Measurements from ENCODE around the gene FHL1.
"Not testable (repeated sequence)": the region's sequence is repeated elsewhere in the genome, so short reads cannot be mapped to it uniquely, and the experiment has no call there.

FHL1 gene

DNA sequence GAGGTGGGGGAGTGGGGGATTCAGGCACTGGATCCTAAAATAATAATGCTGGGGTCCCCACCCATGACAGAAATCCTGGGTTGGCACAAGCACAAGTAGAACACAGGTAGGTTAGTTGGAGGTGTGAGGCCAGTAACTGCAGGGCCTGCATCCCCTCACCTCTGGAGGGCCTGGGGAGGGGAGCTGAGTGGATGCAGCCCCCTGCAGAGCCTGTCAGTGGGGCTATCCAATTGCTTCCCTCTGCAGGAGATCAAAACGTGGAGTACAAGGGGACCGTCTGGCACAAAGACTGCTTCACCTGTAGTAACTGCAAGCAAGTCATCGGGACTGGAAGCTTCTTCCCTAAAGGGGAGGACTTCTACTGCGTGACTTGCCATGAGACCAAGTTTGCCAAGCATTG is 60.2 kb downstream of the FHL1 start:
- no peak for DNase-seq

DNA sequence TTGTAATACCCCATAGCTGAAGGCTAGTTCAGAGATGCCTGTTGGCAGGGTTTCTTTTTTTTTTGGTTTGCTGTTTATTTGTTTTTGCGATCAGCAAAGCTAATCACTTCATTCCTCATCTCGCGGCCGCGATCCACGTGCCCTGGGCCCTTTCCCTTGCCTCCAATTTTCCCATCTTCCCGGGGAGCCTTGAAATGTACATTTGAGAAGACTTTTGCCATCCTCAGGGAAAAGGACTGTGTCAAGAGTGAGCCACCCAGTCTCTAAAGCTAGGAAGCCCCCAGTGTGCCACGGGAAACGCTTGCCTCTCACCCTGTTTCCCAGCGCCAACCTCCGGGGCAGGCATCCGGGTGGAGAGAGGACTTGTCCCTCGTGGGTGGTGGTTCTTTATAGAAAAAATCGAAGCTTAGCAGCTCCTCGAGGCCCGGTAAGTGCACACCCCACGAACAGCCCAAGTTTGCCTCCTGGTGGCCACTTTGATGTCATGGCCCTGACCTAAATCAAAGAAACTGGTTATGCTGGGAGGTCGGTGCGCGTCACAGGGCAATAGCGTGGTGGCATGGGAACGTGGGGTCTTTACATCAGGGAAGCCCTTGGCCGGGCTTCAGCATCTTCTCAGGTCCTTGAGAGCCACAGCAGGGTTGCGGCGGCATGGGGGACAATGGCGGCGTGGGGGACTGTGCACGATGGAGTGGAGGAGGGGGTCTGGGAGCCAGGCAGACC is 61.8 kb downstream of the FHL1 start:
- DNase-seq = peak in 16 of 58 donors; percentile 1 to 18 (median 5)

DNA sequence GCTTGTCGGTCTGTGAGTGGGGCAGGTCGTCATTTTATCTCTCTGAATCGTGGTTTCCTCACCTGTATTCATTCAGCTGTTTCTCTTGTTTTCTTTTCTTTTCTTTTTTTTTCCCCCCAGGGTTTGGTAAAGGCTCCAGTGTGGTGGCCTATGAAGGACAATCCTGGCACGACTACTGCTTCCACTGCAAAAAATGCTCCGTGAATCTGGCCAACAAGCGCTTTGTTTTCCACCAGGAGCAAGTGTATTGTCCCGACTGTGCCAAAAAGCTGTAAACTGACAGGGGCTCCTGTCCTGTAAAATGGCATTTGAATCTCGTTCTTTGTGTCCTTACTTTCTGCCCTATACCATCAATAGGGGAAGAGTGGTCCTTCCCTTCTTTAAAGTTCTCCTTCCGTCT is 62.4 kb downstream of the FHL1 start:
- DNase-seq = no peak

DNA sequence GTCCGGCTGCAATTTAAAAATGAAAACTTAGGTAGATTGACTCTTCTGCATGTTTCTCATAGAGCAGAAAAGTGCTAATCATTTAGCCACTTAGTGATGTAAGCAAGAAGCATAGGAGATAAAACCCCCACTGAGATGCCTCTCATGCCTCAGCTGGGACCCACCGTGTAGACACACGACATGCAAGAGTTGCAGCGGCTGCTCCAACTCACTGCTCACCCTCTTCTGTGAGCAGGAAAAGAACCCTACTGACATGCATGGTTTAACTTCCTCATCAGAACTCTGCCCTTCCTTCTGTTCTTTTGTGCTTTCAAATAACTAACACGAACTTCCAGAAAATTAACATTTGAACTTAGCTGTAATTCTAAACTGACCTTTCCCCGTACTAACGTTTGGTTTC is 62.9 kb downstream of the FHL1 start:
- no peak for DNase-seq

DNA sequence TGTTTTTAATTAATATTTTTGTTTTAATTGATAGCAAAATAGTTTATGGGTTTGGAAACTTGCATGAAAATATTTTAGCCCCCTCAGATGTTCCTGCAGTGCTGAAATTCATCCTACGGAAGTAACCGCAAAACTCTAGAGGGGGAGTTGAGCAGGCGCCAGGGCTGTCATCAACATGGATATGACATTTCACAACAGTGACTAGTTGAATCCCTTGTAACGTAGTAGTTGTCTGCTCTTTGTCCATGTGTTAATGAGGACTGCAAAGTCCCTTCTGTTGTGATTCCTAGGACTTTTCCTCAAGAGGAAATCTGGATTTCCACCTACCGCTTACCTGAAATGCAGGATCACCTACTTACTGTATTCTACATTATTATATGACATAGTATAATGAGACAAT is 63.5 kb downstream of the FHL1 start:
- DNase-seq = no peak

DNA sequence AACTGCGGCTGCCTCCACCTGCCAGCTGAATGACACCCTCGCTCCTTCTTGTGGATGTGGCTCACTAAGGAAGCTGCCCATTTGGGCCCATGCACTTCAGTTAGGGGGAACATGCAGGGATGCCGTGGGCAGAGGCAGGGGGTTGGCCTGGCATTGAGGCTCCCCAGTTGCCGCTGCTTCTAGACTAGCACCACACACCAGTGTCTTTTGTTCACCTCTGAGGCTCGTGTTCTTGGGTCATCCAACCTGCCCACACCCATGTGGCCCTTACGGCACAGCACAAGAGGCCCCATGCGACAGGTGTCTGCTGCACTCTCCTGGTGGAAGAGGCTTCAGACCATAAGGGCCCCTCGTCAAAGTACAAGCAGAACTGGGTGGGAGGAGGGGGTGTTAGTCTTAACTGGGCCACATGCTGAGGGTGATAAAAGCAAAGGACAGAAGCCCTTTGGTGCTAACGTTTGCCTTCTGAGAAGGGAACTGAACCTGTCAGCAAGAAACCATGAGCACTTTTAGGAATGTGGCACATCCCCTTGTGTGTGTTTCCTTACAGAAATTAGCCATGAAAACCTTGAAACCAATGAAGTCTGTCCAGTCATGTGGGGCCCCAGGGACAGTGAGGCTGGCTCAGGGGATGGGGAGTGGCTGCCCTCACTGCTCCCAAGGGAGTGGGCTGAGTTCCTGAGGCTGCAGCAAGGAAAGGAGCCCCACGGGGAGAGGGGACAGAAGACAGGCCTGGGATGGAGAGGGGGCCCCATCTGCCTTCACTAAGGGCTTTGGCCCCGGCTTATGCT is 64.6 kb downstream of the FHL1 start:
- DNase-seq = no peak

DNA sequence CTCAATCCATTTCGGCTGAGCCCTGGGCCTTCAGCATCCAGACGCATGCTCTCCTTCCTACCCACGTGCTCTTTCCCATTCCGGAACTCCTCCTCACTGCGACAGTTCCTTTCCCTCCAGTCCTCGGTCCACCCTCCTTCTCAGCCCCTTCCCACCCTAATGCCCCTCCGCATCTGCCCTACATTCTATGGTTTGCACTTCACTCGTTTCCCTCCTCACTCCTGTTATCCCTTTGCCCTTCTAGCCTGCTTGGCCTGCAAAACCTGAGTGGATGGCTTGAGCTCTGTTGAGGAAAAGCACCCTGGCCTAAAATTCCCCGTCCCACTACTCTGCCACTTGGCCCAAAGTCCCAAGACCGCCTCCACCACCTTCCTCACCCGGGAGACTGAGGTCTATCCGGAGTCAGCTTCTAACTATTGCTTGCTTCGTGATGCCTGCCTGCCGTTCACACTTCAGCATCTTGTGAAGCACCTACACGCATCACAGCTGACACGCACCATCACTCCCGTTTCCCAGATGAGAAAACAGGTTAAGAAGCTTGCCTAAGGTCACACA is 65.3 kb downstream of the FHL1 start:
- DNase-seq = no peak

DNA sequence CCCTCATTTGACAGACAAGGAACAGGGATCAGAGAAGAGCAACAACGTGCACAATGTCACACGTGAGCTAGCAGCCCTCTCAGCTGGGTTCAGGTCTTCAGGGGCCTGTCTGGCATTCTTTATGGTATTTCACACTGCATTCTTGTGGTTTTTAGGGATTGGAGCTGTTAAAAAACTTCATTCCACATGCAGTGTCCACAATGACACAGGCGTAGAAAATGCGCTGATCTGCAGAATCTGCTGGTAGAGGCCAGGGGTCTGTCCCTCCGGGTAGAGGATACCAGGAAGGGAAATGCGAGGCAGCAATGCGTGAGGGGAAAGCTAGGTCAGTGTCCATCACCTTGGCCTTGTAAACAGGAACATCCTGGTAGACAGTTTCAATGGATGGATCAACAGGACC is 67.2 kb downstream of the FHL1 start:
- DNase-seq = no peak

DNA sequence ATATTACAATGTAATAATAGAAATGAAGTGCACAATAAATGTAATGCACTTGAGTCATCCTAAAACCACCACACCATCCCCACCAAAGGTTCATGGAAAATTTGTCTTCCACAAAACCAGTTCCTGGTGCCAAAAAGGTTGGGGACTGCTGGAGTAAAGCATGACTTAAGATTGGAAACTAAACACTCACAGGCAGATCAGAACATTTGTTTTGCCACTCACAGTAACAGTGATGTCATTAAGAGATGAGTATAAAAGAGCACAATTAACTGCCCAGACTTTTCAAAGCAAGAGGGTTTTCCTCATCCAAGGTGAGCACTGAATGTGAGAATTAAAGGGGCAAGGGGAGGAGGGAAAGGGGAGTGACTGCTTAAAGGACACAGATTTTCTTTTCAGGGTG is 68.2 kb downstream of the FHL1 start:
- DNase-seq = no peak

DNA sequence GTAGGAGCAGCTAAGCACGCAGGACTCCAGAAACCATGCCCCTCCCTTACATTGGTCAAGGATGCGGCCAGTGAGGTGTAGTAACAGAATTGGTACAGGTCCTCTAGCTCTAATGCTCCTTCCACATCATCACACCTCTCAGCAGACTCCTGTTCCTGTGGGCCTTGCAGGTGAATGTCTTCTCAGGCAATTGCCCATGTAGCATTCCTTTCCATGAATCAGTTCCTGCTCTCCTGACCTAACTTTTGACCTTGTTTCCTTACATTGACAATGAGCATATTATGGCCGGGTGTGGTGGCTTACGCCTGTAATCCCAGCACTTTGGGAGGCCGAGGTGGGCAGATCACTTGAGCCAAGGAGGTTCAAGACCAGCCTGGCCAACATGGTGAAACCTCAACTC is 72.6 kb downstream of the FHL1 start:
- no peak for DNase-seq

DNA sequence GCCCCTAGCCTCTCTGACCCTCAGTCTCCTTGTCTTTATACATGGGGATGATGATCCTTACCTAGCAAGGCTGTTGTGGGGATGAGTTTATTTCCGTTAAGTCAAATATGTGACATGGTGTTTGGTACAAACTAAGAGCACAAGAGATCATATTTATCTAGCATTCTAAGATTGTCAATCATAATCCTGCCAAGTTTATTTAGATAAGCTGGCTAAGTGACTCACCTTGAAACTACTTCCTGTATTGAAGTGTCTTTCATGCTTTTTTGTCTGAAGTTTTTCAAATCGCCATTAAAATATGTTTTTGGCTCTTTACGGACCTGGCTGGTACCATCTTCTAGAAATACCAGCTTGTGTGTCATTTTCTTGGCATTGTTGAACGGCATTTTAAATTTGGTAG is 73.2 kb downstream of the FHL1 start:
- DNase-seq = no peak

DNA sequence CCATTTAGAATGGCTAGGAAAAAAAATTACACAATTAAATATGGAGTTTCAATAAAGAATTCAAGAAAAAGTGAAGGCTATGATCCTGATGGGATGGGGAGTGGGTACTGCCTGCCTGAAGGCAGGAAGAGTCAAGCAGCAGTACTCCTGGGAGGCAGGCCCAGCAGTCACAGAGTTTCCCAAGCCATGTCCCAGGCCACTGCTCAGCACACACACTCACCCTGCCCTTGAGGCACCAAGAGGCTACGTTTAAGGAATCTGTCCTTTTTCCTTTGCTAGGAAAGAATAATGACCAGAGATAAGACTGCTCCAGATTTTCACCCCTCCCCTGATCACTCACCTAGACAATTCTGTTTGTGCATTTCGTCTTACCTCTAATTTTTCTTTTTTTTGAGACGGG is 73.6 kb downstream of the FHL1 start:
- DNase-seq = no peak

DNA sequence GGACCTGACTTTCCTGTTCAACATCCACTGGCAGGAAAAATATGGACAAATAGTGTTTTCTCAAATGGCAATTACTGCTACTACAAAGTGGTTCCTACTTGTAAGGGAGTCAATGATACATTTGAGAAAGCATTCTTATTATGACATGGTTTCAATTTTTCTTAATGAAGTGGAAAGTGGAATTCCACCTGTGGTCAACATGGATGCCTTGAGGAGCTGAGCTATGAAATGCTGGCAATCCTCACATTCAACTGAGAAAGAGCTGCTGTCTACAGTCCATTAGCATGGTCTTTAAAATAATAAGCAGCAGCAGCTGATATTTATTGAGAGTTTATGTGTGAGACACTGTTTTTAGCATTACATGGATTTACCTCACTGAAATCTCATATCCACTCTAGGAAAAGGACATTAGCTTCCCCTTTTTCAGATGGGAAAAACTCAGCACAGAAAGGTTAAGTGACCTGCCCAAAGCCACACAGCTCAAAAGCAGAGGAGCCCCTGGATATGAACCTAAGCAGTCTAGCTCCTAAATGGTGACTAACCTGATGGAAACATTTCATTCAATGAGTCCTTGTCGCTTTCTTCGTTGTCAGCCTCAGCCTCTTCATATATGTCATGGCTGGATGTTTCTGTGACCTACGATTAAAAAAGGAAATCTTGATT is 74.6 kb downstream of the FHL1 start:
- DNase-seq = no peak

DNA sequence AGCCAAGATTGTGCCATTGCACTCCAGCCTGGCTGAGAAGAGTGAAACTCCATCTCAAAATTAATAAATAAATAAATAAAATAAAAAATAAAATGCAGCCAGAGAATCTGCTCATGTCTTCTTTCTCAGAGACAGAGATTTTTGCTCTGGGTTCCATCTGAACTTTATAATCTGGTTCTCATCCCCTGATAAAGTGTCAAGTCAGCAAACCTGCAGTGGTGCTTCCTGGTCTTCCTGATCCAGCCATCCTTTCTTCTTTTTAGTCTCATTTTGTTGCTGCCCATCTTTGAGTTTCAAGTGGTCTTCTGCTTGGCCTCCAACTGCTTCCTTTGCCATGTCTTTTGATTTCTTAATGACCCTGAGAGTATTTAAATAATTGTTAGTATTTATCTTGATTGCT is 79.7 kb downstream of the FHL1 start:
- DNase-seq = no peak

DNA sequence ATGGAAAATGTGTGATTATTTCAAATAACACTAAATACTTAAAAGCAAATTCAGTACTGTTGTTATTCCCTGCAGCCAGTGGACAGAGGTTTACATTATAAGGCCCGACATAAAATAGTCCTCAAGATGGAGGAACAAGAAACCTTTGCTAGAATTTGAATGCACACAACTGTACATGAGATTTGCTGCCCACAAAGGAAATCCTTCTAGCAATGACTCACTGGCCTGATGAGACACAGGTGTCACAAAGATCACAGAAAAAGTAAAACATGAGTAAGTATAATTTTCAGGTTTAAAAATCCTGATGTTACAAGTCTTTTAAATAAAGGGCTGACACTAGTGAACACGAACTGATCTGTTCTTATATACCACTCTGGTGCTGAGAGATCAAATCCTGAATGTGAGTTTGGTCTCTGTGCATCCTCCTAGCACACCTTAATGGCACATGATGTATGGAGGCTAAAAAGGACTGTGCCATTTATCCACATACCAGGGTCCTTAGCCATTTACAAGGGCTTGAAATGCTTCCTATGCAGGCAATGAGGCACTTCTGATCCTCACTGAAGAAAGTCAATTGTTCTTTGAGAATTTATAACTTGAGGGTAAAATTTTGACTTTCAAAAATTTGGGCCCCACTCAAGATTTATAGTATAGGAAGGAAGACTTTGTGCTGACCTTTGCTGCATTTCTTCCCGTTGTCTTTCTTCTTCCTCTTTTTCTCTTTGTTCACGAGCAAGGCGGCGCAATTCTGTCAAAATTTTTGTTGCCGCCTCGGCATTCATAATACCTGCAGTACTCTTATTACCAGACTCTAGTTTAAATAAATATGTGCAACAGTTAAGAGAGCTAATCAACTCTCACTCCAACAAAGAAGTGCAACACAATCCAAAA is 80.9 kb downstream of the FHL1 start:
- DNase-seq = no peak

DNA sequence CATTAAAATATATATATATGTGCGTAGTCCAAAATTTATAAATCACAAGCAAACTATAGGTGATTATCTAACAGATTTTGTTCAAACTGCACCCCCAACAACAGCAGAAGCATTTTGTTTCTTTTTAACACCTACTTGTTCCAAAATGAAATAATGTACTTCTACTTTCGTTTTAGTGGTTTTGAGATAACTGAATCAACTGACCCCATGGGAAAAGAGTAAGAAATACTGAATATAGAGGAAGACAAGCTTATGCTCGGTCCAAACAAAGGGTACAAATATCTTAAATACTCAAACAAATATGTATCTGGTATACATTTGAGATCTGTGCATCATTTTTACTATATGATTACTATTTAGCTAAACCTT is 81.5 kb downstream of the FHL1 start:
- no peak for DNase-seq

DNA sequence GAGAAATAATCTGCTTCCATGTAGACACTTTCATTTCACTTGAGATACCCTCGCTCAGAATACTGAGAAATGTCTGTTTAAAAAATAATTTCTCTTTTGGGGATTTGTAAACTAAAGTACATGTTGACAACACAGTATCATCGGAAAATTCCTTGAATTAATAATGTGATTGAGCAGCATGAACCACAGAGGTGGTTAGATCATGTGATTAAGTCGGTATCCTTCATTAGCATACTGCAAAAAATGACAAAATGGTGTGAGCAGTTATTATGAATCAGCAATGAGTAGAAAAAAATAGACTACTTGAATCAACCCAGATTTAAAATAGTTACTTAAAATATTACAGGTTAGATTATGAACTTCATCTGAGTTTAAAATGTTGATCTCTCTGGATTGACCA is 89.7 kb downstream of the FHL1 start:
- no peak for DNase-seq

DNA sequence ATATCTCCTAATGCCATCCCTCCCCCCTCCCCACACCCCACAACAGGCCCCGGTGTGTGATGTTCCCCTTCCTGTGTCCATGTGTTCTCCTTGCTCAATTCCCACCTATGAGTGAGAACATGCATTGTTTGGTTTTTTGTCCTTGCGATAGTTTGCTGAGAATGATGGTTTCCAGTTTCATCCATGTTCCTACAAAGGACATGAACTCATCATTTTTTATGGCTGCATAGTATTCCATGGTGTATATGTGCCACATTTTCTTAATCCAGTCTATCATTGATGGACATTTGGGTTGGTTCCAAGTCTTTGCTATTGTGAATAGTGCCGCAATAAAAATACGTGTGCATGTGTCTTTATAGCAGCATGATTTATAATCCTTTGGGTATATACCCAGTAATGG is 90.5 kb downstream of the FHL1 start:
- not testable (repeated sequence) for DNase-seq

DNA sequence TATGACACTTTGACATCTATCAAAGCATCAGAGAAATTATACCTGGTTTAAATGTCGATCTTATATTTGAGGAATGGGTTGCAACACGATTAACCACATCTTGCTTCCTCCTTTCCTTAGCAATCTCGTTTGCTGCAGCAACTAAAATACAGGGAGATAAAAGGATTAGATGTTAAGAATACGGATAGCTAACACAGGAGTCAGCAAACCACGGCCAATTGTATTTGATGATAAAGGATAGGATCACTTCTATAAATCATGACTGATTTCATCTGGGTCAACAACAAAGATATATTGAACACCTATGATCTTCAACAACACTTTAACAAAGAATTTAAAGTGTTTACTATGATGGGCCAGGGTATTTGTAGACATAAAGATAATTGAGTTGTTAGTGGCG is 98.9 kb downstream of the FHL1 start:
- no peak for DNase-seq

DNA sequence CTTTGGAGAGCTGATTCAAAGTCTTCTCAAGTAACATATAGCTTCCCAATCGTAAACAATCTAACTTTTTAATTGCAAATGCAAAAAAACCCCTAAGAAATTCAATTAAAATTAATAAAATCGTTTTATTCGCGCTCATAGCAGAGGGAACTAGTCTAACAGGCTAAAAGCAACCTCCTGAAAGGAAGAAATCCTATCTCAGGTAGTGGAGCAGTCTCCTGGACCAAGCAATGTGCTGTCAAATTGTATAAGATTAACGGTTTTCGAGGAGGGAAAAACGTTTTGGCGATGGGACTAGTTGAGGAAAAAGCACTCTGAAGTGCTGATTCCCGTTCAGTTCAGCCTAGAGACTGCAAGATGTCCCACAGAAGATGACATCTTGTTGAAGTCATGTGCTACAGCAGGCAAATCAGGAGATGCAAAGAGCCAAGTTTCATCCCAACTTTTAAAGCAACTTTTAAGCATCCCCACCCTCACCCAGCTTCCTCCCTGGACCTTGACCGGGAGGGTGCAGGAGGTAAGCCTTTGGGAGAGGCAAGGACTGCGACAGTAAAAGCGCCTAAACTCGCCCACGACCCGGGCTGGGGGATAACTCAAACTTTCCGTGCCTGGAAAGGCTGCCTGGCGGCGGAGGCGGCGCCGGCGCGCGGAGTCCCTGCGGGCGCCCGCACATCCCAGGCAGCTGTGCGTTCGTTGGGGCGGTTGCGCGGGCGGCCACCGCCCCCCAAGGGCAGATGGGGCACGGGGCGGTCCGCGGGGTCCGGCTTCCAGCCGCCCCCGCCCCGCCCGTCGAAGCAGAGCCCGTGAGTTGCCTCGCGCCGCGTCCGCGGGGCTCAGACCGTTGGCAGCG is 103.1 kb downstream of the FHL1 start:
- DNase-seq = peak in 1 of 58 donors; percentile 10
